KMS-11 (cell line): ENCODE measurements around the gene SMAD3.

Experiments used
- H2AFZ ChIP-seq: fragments of 200-600 bp; sonication (generic); 2 replicates; pipeline ENCODE4 v1.6.1; 2016; ENCODE audit warnings: antibody characterized with exemption, mixed run types, low read depth
- H3K27ac ChIP-seq: fragments of 200-600 bp; sonication (generic); 2 replicates; pipeline ENCODE4 v1.6.1; 2016; ENCODE audit warnings: mild to moderate bottlenecking, mixed run types
- H3K27me3 ChIP-seq: fragments of 200-600 bp; sonication (generic); 2 replicates; pipeline ENCODE4 v1.6.1; 2017; ENCODE audit warnings: mild to moderate bottlenecking, low read depth, mixed run types, moderate library complexity; ENCODE audit not compliant: insufficient read depth
- H3K36me3 ChIP-seq: fragments of 200-600 bp; sonication (generic); 2 replicates; pipeline ENCODE4 v1.6.1; 2017; ENCODE audit warnings: mild to moderate bottlenecking, mixed run types; ENCODE audit not compliant: insufficient read depth
- H3K4me1 ChIP-seq: fragments of 200-600 bp; sonication (generic); 2 replicates; pipeline ENCODE4 v1.6.1; 2016; ENCODE audit warnings: mild to moderate bottlenecking, low read depth, mixed run types; ENCODE audit not compliant: poor library complexity, severe bottlenecking
- H3K4me2 ChIP-seq: fragments of 200-600 bp; sonication (generic); 2 replicates; pipeline ENCODE4 v1.7.0; 2016; ENCODE audit warnings: mild to moderate bottlenecking, mixed run types
- H3K4me3 ChIP-seq: fragments of 200-600 bp; sonication (generic); IDR thresholded peaks from 2 replicates; pipeline ENCODE4 v1.6.1; 2017; ENCODE audit warnings: low read depth, low read length, mixed read lengths; ENCODE audit not compliant: insufficient read depth
- H3K79me2 ChIP-seq: fragments of 200-600 bp; sonication (generic); 2 replicates; pipeline ENCODE4 v1.6.1; 2016; ENCODE audit warnings: low read depth, mixed run types; ENCODE audit not compliant: insufficient read depth
- H3K9ac ChIP-seq: fragments of 200-600 bp; sonication (generic); 2 replicates; pipeline ENCODE4 v1.6.1; 2016; ENCODE audit warnings: mild to moderate bottlenecking, mixed run types
- H4K20me1 ChIP-seq: fragments of 200-600 bp; sonication (generic); 2 replicates; pipeline ENCODE4 v1.6.1; 2016; ENCODE audit warnings: mild to moderate bottlenecking, mixed run types; ENCODE audit not compliant: insufficient read depth
- CTCF ChIP-seq: fragments of 200-600 bp; sonication (generic); conservative IDR thresholded peaks from 2 replicates; pipeline ENCODE4 v1.6.1; 2017; ENCODE audit warnings: low read depth, mild to moderate bottlenecking, antibody characterized with exemption, low read length, moderate library complexity, mixed read lengths

Gene SMAD3

GRCh38 chr15:67042551-67043142, 22.8 kb upstream of the SMAD3 start:
- Histone ChIP-seq H3K9ac (no peak overlapping the region), H3K4me3 (no peak overlapping the region), H4K20me1 (no peaks in the 10 kb centered on the region), H3K27ac (no peak overlapping the region), H2AFZ (no peak overlapping the region), H3K36me3 (no peaks in the 10 kb centered on the region), H3K79me2 (no peaks in the 10 kb centered on the region), H3K4me1 (peaks cover 22% of the 10 kb centered on the region), H3K27me3 (no peaks in the 10 kb centered on the region), H3K4me2 (no peak overlapping the region)
- TF ChIP-seq CTCF: no peak

GRCh38 chr15:67043939-67044771, 21.2 kb upstream of the SMAD3 start:
- no peaks in the 10 kb centered on the region for H4K20me1 ChIP-seq
- TF ChIP-seq CTCF: no peak
- peaks cover 8% of the 10 kb centered on the region for H3K4me1 ChIP-seq
- H3K4me2 ChIP-seq: no peak overlapping the region
- H3K79me2 ChIP-seq: no peaks in the 10 kb centered on the region
- H2AFZ ChIP-seq: no peak overlapping the region
- H3K27ac ChIP-seq: no peak overlapping the region
- no peak overlapping the region for H3K4me3 ChIP-seq
- no peak overlapping the region for H3K9ac ChIP-seq
- H3K36me3 ChIP-seq: no peaks in the 10 kb centered on the region
- no peaks in the 10 kb centered on the region for H3K27me3 ChIP-seq

- Histone ChIP-seq H3K4me2 (no peak overlapping the region), H3K4me1 (peaks cover 21% of the 10 kb centered on the region)
- TF ChIP-seq CTCF: no peak
Observed at GRCh38 chr15:67047149-67047661, 18.2 kb upstream of the SMAD3 start.

GRCh38 chr15:67048281-67049279, 16.8 kb upstream of the SMAD3 start:
- no peak for TF ChIP-seq CTCF
- Histone ChIP-seq H4K20me1 (no peaks in the 10 kb centered on the region), H3K4me1 (peaks cover 21% of the 10 kb centered on the region), H3K27ac (no peak overlapping the region), H3K4me3 (no peak overlapping the region), H3K9ac (no peak overlapping the region), H3K79me2 (no peaks in the 10 kb centered on the region), H3K4me2 (no peak overlapping the region), H2AFZ (no peak overlapping the region), H3K36me3 (no peaks in the 10 kb centered on the region), H3K27me3 (no peaks in the 10 kb centered on the region)

More at GRCh38 chr15:67047149-67047661, 18.2 kb upstream of the SMAD3 start:
- Histone ChIP-seq H4K20me1 (no peaks in the 10 kb centered on the region), H3K4me3 (no peak overlapping the region), H3K36me3 (no peaks in the 10 kb centered on the region), H3K27ac (no peak overlapping the region), H2AFZ (no peak overlapping the region), H3K9ac (no peak overlapping the region), H3K27me3 (no peaks in the 10 kb centered on the region), H3K79me2 (no peaks in the 10 kb centered on the region)
